ENCODE results near the gene DTNB. TPM values are rescaled to one million over a fixed set of nuclear protein-coding genes. Genes with fewer than 3 reads are reported as not detected.

DTNB gene
- total and polyA plus RNA-seq, 10 of the 15 experiments (the other 5 are each of a cell fraction or from before 2014, with no cell fraction given): 4.5 to 30.6 (median 11.9) TPM

GRCh38 chr2:25354116-25354515 lies 319.3 kb downstream of the DTNB start (continued):
- TF ChIP-seq GATAD2B (conservative IDR thresholded peaks at IDR 0.05; ENCODE audit: low read depth): no peak
- no peak for TF ChIP-seq FOXK2 (IDR thresholded peaks at IDR 0.05)
- no peak for TF ChIP-seq EP300 (IDR thresholded peaks at IDR 0.05; ENCODE audit: borderline replicate concordance in 1 of 2, control insufficient read depth in 1 of 2, low read depth in 2 of 2, low read length in 2 of 2)
- no peak for TF ChIP-seq PML (IDR thresholded peaks at IDR 0.05; ENCODE audit: low read length)
- TF ChIP-seq BCL11A (IDR thresholded peaks at IDR 0.05; ENCODE audit: low read depth, low read length): no peak
- TF ChIP-seq RAD51 (IDR thresholded peaks at IDR 0.05): no peak
- no peak for TF ChIP-seq POU2F2 (IDR thresholded peaks at IDR 0.05; ENCODE audit: borderline replicate concordance, low read depth, low read length)
- no peak for TF ChIP-seq ZNF274 (IDR thresholded peaks at IDR 0.05; ENCODE audit: insufficient read depth, insufficient read length)
- no peak for TF ChIP-seq CEBPZ (IDR thresholded peaks at IDR 0.05; ENCODE audit: low read depth, low read length)
- no peak for TF ChIP-seq RUNX3 (IDR thresholded peaks at IDR 0.05; ENCODE audit: low read length)

GRCh38 chr2:25349397-25349796 lies 324.0 kb downstream of the DTNB start:
- in situ Hi-C loops (cut with MboI): no loop called here
- SMC1A ChIA-PET (ENCODE audit: uncharacterized antibody, unreplicated experiment): interaction anchor here (1.4 kb wide), 1 partner anchor 13 kb away, joined by 7 read pairs; no protein-coding TSS in a partner anchor

More at GRCh38 chr2:25349397-25349796, 324.0 kb downstream of the DTNB start:
- no peaks in the 10 kb centered on the region for H3K36me3 ChIP-seq (ENCODE audit: control insufficient read depth in 2 of 2, insufficient read depth in 2 of 2, low read length in 1 of 2)
- FAIRE-seq: no peak
- no peaks in the 10 kb centered on the region for H4K20me1 ChIP-seq (ENCODE audit: control insufficient read depth, insufficient read depth)
- ChIA-PET RAD21 (ENCODE audit: unreplicated experiment) (no interaction called here), CTCF (interaction anchor here (0.9 to 5.4 kb wide), 3 partner anchors 9 to 217 kb away, joined by 3 to 43 read pairs (median 4); no protein-coding TSS in a partner anchor), POLR2A (interaction anchor here (1.6 kb wide), 1 partner anchor 19 kb away, joined by 4 read pairs; no protein-coding TSS in a partner anchor)
- no peak overlapping the region for H3K4me3 ChIP-seq
- ATAC-seq: no peak
- WGBS (ENCODE audit: insufficient coverage, insufficient replicate concordance, low lambda C conversion rate, missing lambda C conversion rate): 67% methylated on average over 7 of the region's 7 CpGs
- H3K9ac ChIP-seq (ENCODE audit: control insufficient read depth, insufficient read depth, low read length): no peak overlapping the region
- H3K79me2 ChIP-seq (ENCODE audit: control insufficient read depth, insufficient read depth, low read length): no peaks in the 10 kb centered on the region
- DNase-seq (ENCODE audit: low read depth, low spot score): no peak
- no peak overlapping the region for H2AFZ ChIP-seq (ENCODE audit: control insufficient read depth, low read depth, low read length)
- H3K27ac ChIP-seq (ENCODE audit: control insufficient read depth, insufficient read depth): no peak overlapping the region
- no peaks in the 10 kb centered on the region for H3K9me3 ChIP-seq (replicated peaks; ENCODE audit: control insufficient read depth, insufficient read depth, low read length)
- no peak for TF ChIP-seq E4F1 (IDR thresholded peaks at IDR 0.05; ENCODE audit: borderline replicate concordance, partially characterized antibody)
- TF ChIP-seq PML (IDR thresholded peaks at IDR 0.05; ENCODE audit: low read length): no peak
- no peak for TF ChIP-seq ATF3 (IDR thresholded peaks at IDR 0.05; ENCODE audit: borderline replicate concordance, extremely low read depth, low read depth, low read length)
- TF ChIP-seq ZNF622 (IDR thresholded peaks at IDR 0.05): no peak
- TF ChIP-seq NR2C1 (IDR thresholded peaks at IDR 0.05): no peak
- intact Hi-C loops (cut with micrococcal nuclease; ENCODE audit: unreplicated experiment): loop anchor here (10.0 kb wide), 1 partner anchor 215 kb away; no protein-coding TSS in a partner anchor
- H3K4me2 ChIP-seq (ENCODE audit: control insufficient read depth, insufficient read depth): no peak overlapping the region
- BruUV-seq (replicated peaks): no TSS peak
- H3K27me3 ChIP-seq (replicated peaks in 1 of 2; ENCODE audit: control insufficient read depth in 2 of 2, insufficient read depth in 2 of 2, low read length in 1 of 2): peaks cover 0 to 1% of the 10 kb centered on the region in 2 experiments; a peak in 2 of 4 replicates
- H3K4me1 ChIP-seq (ENCODE audit: control insufficient read depth, insufficient read depth, low read length): peaks cover 15% of the 10 kb centered on the region

All from GM12878 (cell line).